BLaER1 treated with 17β-estradiol and CSF1 and Interleukin-3, amounts not matched to agents 10 nM and 100 nM (cell line): ENCODE results near the gene SLC35F6.
A peak's percentile ranks its signal among the peaks of the same experiment; 100 is the strongest.

ENCODE experiments used
- H3K27ac ChIP-seq, 11 experiments: shearing (Covaris generic); formaldehyde crosslinking; 2 replicates each; pipeline ENCODE4 v1.8.1; 2022
- H3K27me3 ChIP-seq, 11 experiments: shearing (Covaris generic); formaldehyde crosslinking; 2 replicates each; pipeline ENCODE4 v1.8.1; 2022
- H3K36me3 ChIP-seq, 11 experiments: shearing (Covaris generic); formaldehyde crosslinking; 2 replicates each; pipeline ENCODE4 v1.8.1; 2022
- H3K4me1 ChIP-seq, 10 experiments: shearing (Covaris generic); formaldehyde crosslinking; 2 replicates each; pipeline ENCODE4 v1.8.1; 2022
- H3K4me2 ChIP-seq, 11 experiments: shearing (Covaris generic); formaldehyde crosslinking; 2 replicates each; pipeline ENCODE4 v1.8.1; 2022
- H3K4me3 ChIP-seq, 10 experiments: shearing (Covaris generic); formaldehyde crosslinking; 2 replicates each; pipeline ENCODE4 v1.8.1; 2022
- H3K9ac ChIP-seq, 11 experiments: shearing (Covaris generic); formaldehyde crosslinking; 2 replicates each; pipeline ENCODE4 v1.8.1; 2022
- H3K9me3 ChIP-seq, 11 experiments: shearing (Covaris generic); formaldehyde crosslinking; replicated peaks in 1 of 11; 2 replicates each; pipeline ENCODE4 v1.8.1; 2022
- H4K20me1 ChIP-seq, 11 experiments: shearing (Covaris generic); formaldehyde crosslinking; 2 replicates each; pipeline ENCODE4 v1.8.1; 2022
- Cebpa-rat ChIP-seq, 11 experiments: shearing (Covaris generic); IDR thresholded peaks; 2 replicates each; pipeline ENCODE4 v1.8.1; 2022

SLC35F6 gene

GRCh38 chr2:26727641-26728561 lies 36.2 kb upstream of the SLC35F6 start:
- Histone ChIP-seq H3K27ac (no peak overlapping the region), H4K20me1 (peaks cover 0 to 7% (median 0%) of the 10 kb centered on the region in 11 experiments; a peak in 2 of 22 replicates), H3K4me1 (peaks cover 0 to 24% (median 13%) of the 10 kb centered on the region in 10 experiments; a peak in 16 of 20 replicates), H3K4me3 (no peak overlapping the region), H3K36me3 (no peaks in the 10 kb centered on the region), H3K9me3 (no peaks in the 10 kb centered on the region), H3K27me3 (peaks cover 0 to 8% (median 4%) of the 10 kb centered on the region in 11 experiments; a peak in 9 of 22 replicates), H3K9ac (no peak overlapping the region), H3K4me2 (peak overlapping the region in 10 of 11 experiments; percentile 2 to 35 (median 18); a peak in 9 of 22 replicates)
- TF ChIP-seq Cebpa-rat (IDR thresholded peaks at IDR 0.05): no peak

- Histone ChIP-seq H3K4me3 (no peak overlapping the region), H4K20me1 (peaks cover 0 to 7% (median 0%) of the 10 kb centered on the region in 11 experiments; a peak in 2 of 22 replicates), H3K36me3 (no peaks in the 10 kb centered on the region), H3K9me3 (no peaks in the 10 kb centered on the region), H3K27me3 (peaks cover 0 to 8% (median 4%) of the 10 kb centered on the region in 11 experiments; a peak in 9 of 22 replicates), H3K4me1 (peaks cover 0 to 25% (median 6%) of the 10 kb centered on the region in 10 experiments; a peak in 14 of 20 replicates), H3K27ac (no peak overlapping the region), H3K9ac (no peak overlapping the region), H3K4me2 (no peak overlapping the region)
- TF ChIP-seq Cebpa-rat (IDR thresholded peaks at IDR 0.05): no peak
Observed at GRCh38 chr2:26729311-26729710, 34.8 kb upstream of the SLC35F6 start.

- peaks cover 0 to 8% (median 4%) of the 10 kb centered on the region in 11 experiments; a peak in 9 of 22 replicates for H3K27me3 ChIP-seq
- no peak overlapping the region for H3K27ac ChIP-seq
- H3K4me3 ChIP-seq: no peak overlapping the region
- H3K4me2 ChIP-seq: no peak overlapping the region
- H3K36me3 ChIP-seq: no peaks in the 10 kb centered on the region
- H3K9ac ChIP-seq: no peak overlapping the region
- H3K4me1 ChIP-seq: peaks cover 0 to 25% (median 6%) of the 10 kb centered on the region in 10 experiments; a peak in 9 of 20 replicates
- TF ChIP-seq Cebpa-rat (IDR thresholded peaks at IDR 0.05): no peak
- H3K9me3 ChIP-seq: no peaks in the 10 kb centered on the region
- H4K20me1 ChIP-seq: peaks cover 0 to 7% (median 0%) of the 10 kb centered on the region in 11 experiments; a peak in 2 of 22 replicates
Observed at GRCh38 chr2:26730549-26731344, 33.3 kb upstream of the SLC35F6 start.

GRCh38 chr2:26731714-26732113 lies 32.4 kb upstream of the SLC35F6 start:
- TF ChIP-seq Cebpa-rat (IDR thresholded peaks at IDR 0.05): no peak
- Histone ChIP-seq H3K9me3 (no peaks in the 10 kb centered on the region), H4K20me1 (peaks cover 0 to 7% (median 0%) of the 10 kb centered on the region in 11 experiments; a peak in 2 of 22 replicates), H3K9ac (no peak overlapping the region), H3K36me3 (no peaks in the 10 kb centered on the region), H3K4me1 (peaks cover 0 to 25% (median 6%) of the 10 kb centered on the region in 10 experiments; a peak in 9 of 20 replicates), H3K4me3 (no peak overlapping the region), H3K27ac (no peak overlapping the region), H3K4me2 (no peak overlapping the region), H3K27me3 (peaks cover 0 to 8% (median 4%) of the 10 kb centered on the region in 11 experiments; a peak in 9 of 22 replicates)

- H4K20me1 ChIP-seq: peaks cover 0 to 7% (median 0%) of the 10 kb centered on the region in 11 experiments; a peak in 2 of 22 replicates
- H3K27me3 ChIP-seq: peaks cover 0 to 8% (median 4%) of the 10 kb centered on the region in 11 experiments; a peak in 9 of 22 replicates
- no peaks in the 10 kb centered on the region for H3K9me3 ChIP-seq
- 0 out of 22 replicates have a peak overlapping the region, but pooled peaks of 1 of the 11 experiments have one; percentile 1 for H3K9ac ChIP-seq
- peaks cover 0 to 25% (median 6%) of the 10 kb centered on the region in 10 experiments; a peak in 9 of 20 replicates for H3K4me1 ChIP-seq
- H3K36me3 ChIP-seq: no peaks in the 10 kb centered on the region
- peak overlapping the region in 5 of 11 experiments; percentile 2 to 41 (median 22); a peak in 6 of 22 replicates for H3K4me2 ChIP-seq
- no peak overlapping the region for H3K4me3 ChIP-seq
- no peak for TF ChIP-seq Cebpa-rat (IDR thresholded peaks at IDR 0.05)
- no peak overlapping the region for H3K27ac ChIP-seq
Observed at GRCh38 chr2:26732446-26732845, 31.6 kb upstream of the SLC35F6 start.

GRCh38 chr2:26733413-26733812 lies 30.7 kb upstream of the SLC35F6 start:
- Histone ChIP-seq H3K36me3 (no peaks in the 10 kb centered on the region), H3K4me1 (peaks cover 0 to 19% (median 5%) of the 10 kb centered on the region in 10 experiments; a peak in 10 of 20 replicates)

GRCh38 chr2:26735097-26735496 lies 29.0 kb upstream of the SLC35F6 start:
- Histone ChIP-seq H3K4me3 (no peak overlapping the region), H4K20me1 (peaks cover 0 to 3% (median 0%) of the 10 kb centered on the region in 11 experiments; a peak in 2 of 22 replicates), H3K27ac (no peak overlapping the region), H3K27me3 (no peaks in the 10 kb centered on the region), H3K36me3 (no peaks in the 10 kb centered on the region), H3K4me1 (peaks cover 0 to 18% (median 6%) of the 10 kb centered on the region in 10 experiments; a peak in 13 of 20 replicates), H3K4me2 (no peak overlapping the region), H3K9me3 (no peaks in the 10 kb centered on the region), H3K9ac (no peak overlapping the region)
- no peak for TF ChIP-seq Cebpa-rat (IDR thresholded peaks at IDR 0.05)

More at GRCh38 chr2:26733413-26733812, 30.7 kb upstream of the SLC35F6 start:
- no peak for TF ChIP-seq Cebpa-rat (IDR thresholded peaks at IDR 0.05)
- Histone ChIP-seq H3K4me3 (no peak overlapping the region), H3K27me3 (peaks cover 0 to 4% (median 1%) of the 10 kb centered on the region in 11 experiments; a peak in 8 of 22 replicates), H3K4me2 (no peak overlapping the region; a peak in 1 of 22 replicates), H4K20me1 (peaks cover 0 to 7% (median 0%) of the 10 kb centered on the region in 11 experiments; a peak in 2 of 22 replicates), H3K9me3 (no peaks in the 10 kb centered on the region), H3K9ac (no peak overlapping the region), H3K27ac (no peak overlapping the region)

- Histone ChIP-seq H3K9me3 (no peaks in the 10 kb centered on the region), H3K4me3 (no peak overlapping the region), H3K4me2 (no peak overlapping the region), H3K9ac (no peak overlapping the region), H3K36me3 (no peaks in the 10 kb centered on the region), H3K4me1 (peaks cover 7 to 20% (median 15%) of the 10 kb centered on the region in 10 experiments; a peak in 17 of 20 replicates), H3K27ac (no peak overlapping the region), H3K27me3 (no peaks in the 10 kb centered on the region), H4K20me1 (peaks cover 0 to 3% (median 0%) of the 10 kb centered on the region in 11 experiments; a peak in 3 of 22 replicates)
- no peak for TF ChIP-seq Cebpa-rat (IDR thresholded peaks at IDR 0.05)
Observed at GRCh38 chr2:26735883-26736588, 28.0 kb upstream of the SLC35F6 start.
